OCI-LY1 (cell line): Measurements from ENCODE around the gene TRABD2A.
"Not testable (repeated sequence)": the region's sequence is repeated elsewhere in the genome, so short reads cannot be mapped to it uniquely, and the experiment has no call there.

ENCODE experiments used
- H2AFZ ChIP-seq: fragments of 200-600 bp; sonication (generic), shearing (Covaris generic); 2 replicates; pipeline ENCODE4 v1.6.0; 2014; ENCODE audit warnings: antibody characterized with exemption, mild to moderate bottlenecking, low read length
- H3F3A ChIP-seq: fragments of 200-600 bp; sonication (generic), shearing (Covaris generic); 2 replicates; pipeline ENCODE4 v1.6.0; 2014; ENCODE audit warnings: mild to moderate bottlenecking, antibody characterized with exemption, low read length, moderate library complexity; ENCODE audit not compliant: insufficient read depth
- H3K27ac ChIP-seq: fragments of 200-600 bp; sonication (generic); 2 replicates; pipeline ENCODE4 v1.5.1; 2014; ENCODE audit warnings: low read length, mixed run types, mild to moderate bottlenecking, low read depth; ENCODE audit not compliant: poor library complexity, severe bottlenecking
- H3K27me3 ChIP-seq: fragments of 200-600 bp; sonication (generic); 2 replicates; pipeline ENCODE4 v1.6.0; 2014; ENCODE audit warnings: antibody characterized with exemption, mild to moderate bottlenecking, low read length, moderate library complexity; ENCODE audit not compliant: insufficient read depth
- H3K36me3 ChIP-seq: fragments of 200-600 bp; sonication (generic); 2 replicates; pipeline ENCODE4 v1.6.1; 2014; ENCODE audit warnings: mild to moderate bottlenecking, antibody characterized with exemption, low read length, moderate library complexity, mixed read lengths; ENCODE audit not compliant: insufficient read depth
- H3K4me1 ChIP-seq: fragments of 200-600 bp; sonication (generic); 2 replicates; pipeline ENCODE4 v1.5.1; 2014; ENCODE audit warnings: mild to moderate bottlenecking, low read length, moderate library complexity; ENCODE audit not compliant: insufficient read depth, severe bottlenecking
- H3K4me2 ChIP-seq: fragments of 200-600 bp; sonication (generic), shearing (Covaris generic); 2 replicates; pipeline ENCODE4 v1.6.1; 2014; ENCODE audit warnings: low read length
- H3K4me3 ChIP-seq: fragments of 200-600 bp; sonication (generic); 2 replicates; pipeline ENCODE4 v1.5.1; 2014; ENCODE audit warnings: low read length, low read depth, mild to moderate bottlenecking, mixed read lengths; ENCODE audit not compliant: poor library complexity, severe bottlenecking
- H3K79me2 ChIP-seq: fragments of 200-600 bp; shearing (Covaris generic); 2 replicates; pipeline ENCODE4 v1.6.1; 2016; ENCODE audit warnings: mixed run types, low read length, mixed read lengths; ENCODE audit not compliant: insufficient read depth
- H3K9ac ChIP-seq: fragments of 200-600 bp; sonication (generic), shearing (Covaris generic); 2 replicates; pipeline ENCODE4 v1.6.1; 2014; ENCODE audit warnings: mild to moderate bottlenecking, low read length, mixed read lengths
- H3K9me2 ChIP-seq: fragments of 200-600 bp; sonication (generic), shearing (Covaris generic); 2 replicates; pipeline ENCODE4 v1.6.1; 2014; ENCODE audit warnings: low read depth, mild to moderate bottlenecking, low read length, mixed read lengths
- H3K9me3 ChIP-seq: fragments of 200-600 bp; shearing (Covaris generic); 2 replicates; pipeline ENCODE4 v1.6.1; 2014; ENCODE audit warnings: low read length, mixed read lengths
- H4K20me1 ChIP-seq: fragments of 200-600 bp; sonication (generic), shearing (Covaris generic); 2 replicates; pipeline ENCODE4 v1.6.0; 2016; ENCODE audit warnings: mild to moderate bottlenecking, low read length; ENCODE audit not compliant: insufficient read depth
- CTCF ChIP-seq: fragments of 200-600 bp; sonication (generic), shearing (Covaris generic); IDR thresholded peaks from 2 replicates; pipeline ENCODE4 v1.5.1; 2017; ENCODE audit warnings: mild to moderate bottlenecking, antibody characterized with exemption, low read length, moderate library complexity, mixed read lengths
- EZH2 ChIP-seq: fragments of 200-600 bp; sonication (generic), shearing (Covaris generic); IDR thresholded peaks from 2 replicates; pipeline ENCODE4 v1.8.0; 2017; ENCODE audit warnings: borderline replicate concordance, mixed run types, mild to moderate bottlenecking, antibody characterized with exemption, low read length, moderate library complexity, mixed read lengths

Gene TRABD2A

GRCh38 chr2:84874381-84875212 is 6.3 kb downstream of the TRABD2A start:
- no peaks in the 10 kb centered on the region for H3K9me3 ChIP-seq
- no peaks in the 10 kb centered on the region for H3K36me3 ChIP-seq
- no peaks in the 10 kb centered on the region for H3F3A ChIP-seq
- no peaks in the 10 kb centered on the region for H3K9me2 ChIP-seq
- no peak overlapping the region for H3K9ac ChIP-seq
- no peaks in the 10 kb centered on the region for H3K79me2 ChIP-seq
- no peak for TF ChIP-seq EZH2
- no peak for TF ChIP-seq CTCF
- H3K27ac ChIP-seq: no peak overlapping the region
- H3K4me3 ChIP-seq: no peak overlapping the region
- no peak overlapping the region for H2AFZ ChIP-seq
- no peak overlapping the region for H3K4me2 ChIP-seq
- no peaks in the 10 kb centered on the region for H4K20me1 ChIP-seq
- H3K27me3 ChIP-seq: no peaks in the 10 kb centered on the region; the same call in 1 of the 2 replicates
- H3K4me1 ChIP-seq: no peaks in the 10 kb centered on the region

- H2AFZ ChIP-seq: no peak overlapping the region
These were observed 7.5 kb downstream of the TRABD2A start for GRCh38 chr2:84873350-84873749.

GRCh38 chr2:84872691-84873090 is 8.2 kb downstream of the TRABD2A start:
- H4K20me1 ChIP-seq, H3K79me2 ChIP-seq, H2AFZ ChIP-seq, H3K4me1 ChIP-seq, H3K9me2 ChIP-seq, H3F3A ChIP-seq, H3K9ac ChIP-seq, H3K4me3 ChIP-seq, H3K9me3 ChIP-seq, H3K27me3 ChIP-seq, H3K4me2 ChIP-seq, H3K36me3 ChIP-seq, H3K27ac ChIP-seq: not testable (repeated sequence)

More at GRCh38 chr2:84873350-84873749, 7.5 kb downstream of the TRABD2A start:
- Histone ChIP-seq H3K4me3 (no peak overlapping the region), H3K27me3 (no peaks in the 10 kb centered on the region; the same call in 1 of the 2 replicates), H3K9ac (no peak overlapping the region), H3K4me2 (no peak overlapping the region), H3K79me2 (no peaks in the 10 kb centered on the region), H3K4me1 (no peaks in the 10 kb centered on the region), H3K9me3 (no peaks in the 10 kb centered on the region), H3K9me2 (no peaks in the 10 kb centered on the region), H4K20me1 (no peaks in the 10 kb centered on the region), H3K36me3 (no peaks in the 10 kb centered on the region), H3K27ac (no peak overlapping the region), H3F3A (no peaks in the 10 kb centered on the region)
- TF ChIP-seq CTCF: no peak
- TF ChIP-seq EZH2: no peak

- Histone ChIP-seq H3K4me3 (no peak overlapping the region), H3K4me1 (no peaks in the 10 kb centered on the region), H2AFZ (no peak overlapping the region), H3F3A (no peaks in the 10 kb centered on the region), H4K20me1 (no peaks in the 10 kb centered on the region), H3K9me3 (no peaks in the 10 kb centered on the region), H3K4me2 (no peak overlapping the region), H3K9ac (no peak overlapping the region), H3K9me2 (no peaks in the 10 kb centered on the region), H3K27ac (no peak overlapping the region), H3K79me2 (no peaks in the 10 kb centered on the region), H3K36me3 (no peaks in the 10 kb centered on the region), H3K27me3 (no peaks in the 10 kb centered on the region)
- TF ChIP-seq EZH2: no peak
- peak; percentile 42 for TF ChIP-seq CTCF
These were observed 10.6 kb downstream of the TRABD2A start for GRCh38 chr2:84870306-84870705.

GRCh38 chr2:84868327-84868726 is 12.6 kb downstream of the TRABD2A start:
- H3K4me1 ChIP-seq, H3F3A ChIP-seq, H3K79me2 ChIP-seq, H3K4me2 ChIP-seq, H3K9me2 ChIP-seq, H3K9ac ChIP-seq, H3K36me3 ChIP-seq, H3K9me3 ChIP-seq, H3K4me3 ChIP-seq, H4K20me1 ChIP-seq, H3K27me3 ChIP-seq, H2AFZ ChIP-seq, H3K27ac ChIP-seq: not testable (repeated sequence)
